Measurements from ENCODE around the gene PLB1.

- TF ChIP-seq, protein P1, sequence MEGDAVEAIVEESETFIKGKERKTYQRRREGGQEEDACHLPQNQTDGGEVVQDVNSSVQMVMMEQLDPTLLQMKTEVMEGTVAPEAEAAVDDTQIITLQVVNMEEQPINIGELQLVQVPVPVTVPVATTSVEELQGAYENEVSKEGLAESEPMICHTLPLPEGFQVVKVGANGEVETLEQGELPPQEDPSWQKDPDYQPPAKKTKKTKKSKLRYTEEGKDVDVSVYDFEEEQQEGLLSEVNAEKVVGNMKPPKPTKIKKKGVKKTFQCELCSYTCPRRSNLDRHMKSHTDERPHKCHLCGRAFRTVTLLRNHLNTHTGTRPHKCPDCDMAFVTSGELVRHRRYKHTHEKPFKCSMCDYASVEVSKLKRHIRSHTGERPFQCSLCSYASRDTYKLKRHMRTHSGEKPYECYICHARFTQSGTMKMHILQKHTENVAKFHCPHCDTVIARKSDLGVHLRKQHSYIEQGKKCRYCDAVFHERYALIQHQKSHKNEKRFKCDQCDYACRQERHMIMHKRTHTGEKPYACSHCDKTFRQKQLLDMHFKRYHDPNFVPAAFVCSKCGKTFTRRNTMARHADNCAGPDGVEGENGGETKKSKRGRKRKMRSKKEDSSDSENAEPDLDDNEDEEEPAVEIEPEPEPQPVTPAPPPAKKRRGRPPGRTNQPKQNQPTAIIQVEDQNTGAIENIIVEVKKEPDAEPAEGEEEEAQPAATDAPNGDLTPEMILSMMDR (IDR thresholded peaks at IDR 0.05; ENCODE audit: poor library complexity): no peak
- TF ChIP-seq EZH2 (IDR thresholded peaks at IDR 0.05; ENCODE audit: borderline replicate concordance): no peak
These were observed 18.8 kb upstream of the PLB1 start for GRCh38 chr2:28477087-28477486.
